GM18517 (cell line): Measurements from ENCODE around the gene ATP2A2.
"Not testable (repeated sequence)": the region's sequence is repeated elsewhere in the genome, so short reads cannot be mapped to it uniquely, and the experiment has no call there.

Experiments used
- ATAC-seq: cut with Tn5 transposase; IDR thresholded peaks from one replicate; pipeline ENCODE4 v1.9.1; 2021; ENCODE audit warnings: mild to moderate bottlenecking, moderate library complexity; ENCODE audit not compliant: unreplicated experiment

ATP2A2 gene

DNA sequence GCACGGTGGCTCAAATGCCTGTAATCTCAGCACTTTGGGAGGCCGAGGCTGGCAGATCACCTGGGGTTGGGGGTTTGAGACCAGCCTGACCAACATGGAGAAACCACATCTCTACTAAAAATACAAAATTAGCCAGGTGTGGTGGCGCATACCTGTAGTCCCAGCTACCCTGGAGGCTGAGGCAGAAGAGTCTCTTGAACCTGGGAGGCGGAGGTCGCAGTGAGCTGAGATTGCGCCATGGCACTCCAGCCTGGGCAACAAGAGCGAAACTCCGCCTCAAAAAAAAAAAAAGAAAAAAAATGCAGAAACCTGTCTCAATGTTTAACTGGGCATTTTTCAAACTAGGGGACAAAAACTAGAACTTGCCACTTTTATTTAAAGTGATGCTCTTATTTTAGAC, 59.2 kb downstream of the ATP2A2 start:
- not testable (repeated sequence) for ATAC-seq

DNA sequence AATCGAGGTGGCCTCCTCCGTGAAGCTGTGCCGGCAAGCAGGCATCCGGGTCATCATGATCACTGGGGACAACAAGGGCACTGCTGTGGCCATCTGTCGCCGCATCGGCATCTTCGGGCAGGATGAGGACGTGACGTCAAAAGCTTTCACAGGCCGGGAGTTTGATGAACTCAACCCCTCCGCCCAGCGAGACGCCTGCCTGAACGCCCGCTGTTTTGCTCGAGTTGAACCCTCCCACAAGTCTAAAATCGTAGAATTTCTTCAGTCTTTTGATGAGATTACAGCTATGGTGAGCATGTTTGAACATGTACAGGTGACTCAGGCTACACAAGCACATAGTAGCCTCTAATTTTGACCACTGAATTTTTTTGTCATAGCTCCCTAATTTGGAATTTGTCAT, 59.7 kb downstream of the ATP2A2 start:
- no peak for ATAC-seq

DNA sequence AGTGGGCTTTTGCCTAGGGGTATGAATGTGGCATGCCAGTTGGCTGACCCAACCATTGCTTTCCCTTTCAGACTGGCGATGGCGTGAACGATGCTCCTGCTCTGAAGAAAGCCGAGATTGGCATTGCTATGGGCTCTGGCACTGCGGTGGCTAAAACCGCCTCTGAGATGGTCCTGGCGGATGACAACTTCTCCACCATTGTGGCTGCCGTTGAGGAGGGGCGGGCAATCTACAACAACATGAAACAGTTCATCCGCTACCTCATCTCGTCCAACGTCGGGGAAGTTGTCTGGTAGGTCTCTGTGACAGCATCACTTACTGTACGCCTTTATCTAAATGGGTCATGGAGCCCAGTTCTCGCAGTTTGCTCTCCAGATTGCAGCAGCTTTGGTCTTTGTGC, 61.1 kb downstream of the ATP2A2 start:
- ATAC-seq: no peak

DNA sequence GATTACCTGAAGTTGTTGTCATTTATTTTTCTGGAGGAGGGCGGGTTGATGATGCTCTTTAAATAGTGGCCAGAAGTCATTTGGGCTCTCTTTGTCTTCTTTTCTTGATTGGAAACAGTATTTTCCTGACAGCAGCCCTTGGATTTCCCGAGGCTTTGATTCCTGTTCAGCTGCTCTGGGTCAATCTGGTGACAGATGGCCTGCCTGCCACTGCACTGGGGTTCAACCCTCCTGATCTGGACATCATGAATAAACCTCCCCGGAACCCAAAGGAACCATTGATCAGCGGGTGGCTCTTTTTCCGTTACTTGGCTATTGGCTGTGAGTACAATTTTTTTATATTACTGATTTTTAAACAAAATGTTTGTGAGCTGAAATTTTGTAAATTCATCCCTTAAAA, 62.1 kb downstream of the ATP2A2 start:
- no peak for ATAC-seq

DNA sequence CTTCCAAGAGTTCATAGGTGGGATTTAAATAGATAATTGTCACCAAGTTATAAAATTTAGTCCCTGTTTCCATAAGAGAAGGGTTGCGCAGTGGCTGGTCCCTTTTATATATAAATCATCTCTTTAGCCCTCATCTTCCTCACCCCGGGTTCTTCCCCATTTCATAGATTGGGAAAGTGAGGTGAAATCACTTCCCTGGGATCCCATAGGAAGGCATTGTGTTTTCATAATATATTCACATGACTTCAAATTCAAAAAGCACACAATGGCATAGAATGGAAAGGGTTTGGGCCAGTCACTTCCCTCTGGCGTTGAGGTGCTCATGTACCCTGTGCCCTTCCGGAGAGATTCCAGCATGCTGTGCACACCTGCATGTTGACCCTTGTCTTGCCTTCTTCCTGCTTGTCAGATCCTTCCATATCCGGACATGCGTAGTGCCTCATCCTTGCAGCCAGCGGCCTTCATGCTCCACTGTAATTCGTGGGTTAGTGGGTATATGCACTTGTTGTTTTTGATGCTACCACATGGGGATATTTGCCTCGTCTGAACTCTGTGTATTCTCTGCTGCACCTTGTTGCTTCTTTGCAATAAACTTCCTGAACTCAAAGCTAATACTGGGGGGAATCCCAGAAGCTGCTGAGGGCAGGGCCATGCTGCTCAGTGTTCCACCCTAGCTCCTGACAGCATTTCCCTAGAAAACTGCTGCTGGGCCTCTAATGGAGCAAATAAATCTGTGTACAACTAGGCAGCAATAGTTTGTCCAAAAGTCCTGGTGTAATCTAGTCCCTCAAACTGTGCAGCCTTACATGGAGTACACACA, 62.9 kb downstream of the ATP2A2 start:
- ATAC-seq: no peak

DNA sequence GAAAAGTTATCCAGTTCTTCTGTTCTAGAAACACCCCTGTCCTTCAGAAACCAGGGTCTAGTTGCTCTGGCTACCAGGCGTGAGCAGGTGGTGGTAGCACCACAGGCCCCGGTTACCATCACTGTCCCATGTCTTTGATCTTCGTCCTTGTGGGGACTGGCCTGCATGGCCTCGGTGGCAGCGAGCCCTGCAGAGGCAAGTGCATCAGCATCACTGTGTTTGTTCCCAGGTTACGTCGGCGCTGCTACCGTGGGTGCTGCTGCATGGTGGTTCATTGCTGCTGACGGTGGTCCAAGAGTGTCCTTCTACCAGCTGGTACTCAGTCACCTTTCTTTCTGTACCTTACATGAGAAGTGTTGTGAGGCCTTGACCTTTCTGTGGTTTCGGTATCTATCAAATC, 63.6 kb downstream of the ATP2A2 start:
- ATAC-seq: no peak

DNA sequence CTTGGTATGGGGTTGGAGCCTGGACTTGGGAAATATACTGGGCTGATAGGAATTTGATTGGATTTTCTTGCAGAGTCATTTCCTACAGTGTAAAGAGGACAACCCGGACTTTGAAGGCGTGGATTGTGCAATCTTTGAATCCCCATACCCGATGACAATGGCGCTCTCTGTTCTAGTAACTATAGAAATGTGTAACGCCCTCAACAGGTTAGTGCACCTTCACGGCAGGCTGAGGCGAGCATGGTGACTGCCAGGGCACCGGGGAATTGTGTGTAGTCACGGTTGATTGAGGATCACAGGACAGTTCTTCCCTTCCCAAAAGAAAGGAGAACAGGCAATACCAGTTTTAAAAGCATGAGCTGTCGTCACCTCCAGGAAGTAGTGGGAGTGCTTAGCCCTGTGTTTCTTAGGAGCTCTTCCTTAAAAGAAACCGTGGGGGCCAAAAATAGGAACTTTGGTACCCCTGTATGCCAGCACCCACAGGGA, 64.2 kb downstream of the ATP2A2 start:
- ATAC-seq: no peak

DNA sequence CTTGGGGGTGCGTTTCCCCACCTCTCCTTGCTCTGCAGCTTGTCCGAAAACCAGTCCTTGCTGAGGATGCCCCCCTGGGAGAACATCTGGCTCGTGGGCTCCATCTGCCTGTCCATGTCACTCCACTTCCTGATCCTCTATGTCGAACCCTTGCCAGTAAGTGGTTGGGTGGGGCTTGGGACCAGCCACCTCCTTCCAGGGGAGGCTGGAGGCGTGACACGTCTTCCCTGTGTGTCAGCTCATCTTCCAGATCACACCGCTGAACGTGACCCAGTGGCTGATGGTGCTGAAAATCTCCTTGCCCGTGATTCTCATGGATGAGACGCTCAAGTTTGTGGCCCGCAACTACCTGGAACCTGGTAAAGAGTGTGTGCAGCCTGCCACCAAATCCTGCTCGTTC, 64.9 kb downstream of the ATP2A2 start:
- ATAC-seq: no peak

DNA sequence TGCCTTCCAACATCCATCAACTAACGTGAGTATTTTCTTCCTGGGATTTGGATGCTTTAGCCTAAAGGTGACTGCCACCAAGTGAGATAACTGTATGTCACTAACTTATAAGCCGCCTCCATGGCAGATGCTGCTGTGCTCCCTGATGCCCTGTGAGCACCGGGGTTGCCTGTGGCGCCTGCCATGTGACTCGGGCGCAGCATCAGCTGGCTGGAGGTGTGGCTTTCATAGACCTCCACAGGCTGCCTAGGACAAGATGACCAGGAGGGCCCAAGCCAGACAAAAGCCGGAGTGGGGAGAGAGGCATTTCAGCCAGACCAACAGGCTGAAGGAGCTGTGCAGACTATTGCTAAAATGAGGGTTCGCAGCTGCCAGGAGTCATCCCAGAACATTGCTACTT, 66.7 kb downstream of the ATP2A2 start:
- ATAC-seq: no peak

DNA sequence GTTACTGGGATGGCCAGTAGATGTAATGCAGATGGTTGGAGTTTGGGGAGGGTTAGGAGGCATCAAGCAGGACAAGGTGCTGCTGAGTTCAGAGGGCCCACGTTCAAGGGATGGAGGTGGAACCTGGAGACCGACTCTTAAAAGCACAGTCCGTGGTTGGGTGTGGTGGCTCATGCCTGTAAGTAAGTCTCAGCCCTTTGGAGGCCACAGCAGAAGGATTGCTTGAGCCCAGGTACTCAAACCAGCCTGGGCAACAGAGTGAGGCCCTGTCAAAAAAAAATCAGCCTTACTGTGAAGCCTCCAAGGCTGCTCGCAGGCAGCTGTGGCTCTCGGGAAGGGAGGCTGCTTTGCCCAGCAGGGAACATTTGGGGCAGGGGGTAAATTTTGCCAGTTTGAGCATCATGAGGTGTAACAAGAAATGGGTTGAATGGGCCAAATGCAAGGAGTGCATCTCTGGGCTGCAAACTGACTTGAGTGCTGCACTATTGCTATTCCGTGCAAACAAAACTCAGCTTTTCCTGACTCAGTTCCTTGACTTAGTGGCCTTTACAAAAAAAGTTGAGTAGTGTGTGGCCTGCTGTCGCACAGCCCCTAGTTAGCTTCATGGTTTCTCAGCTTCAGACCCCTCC, 67.5 kb downstream of the ATP2A2 start:
- ATAC-seq: no peak

DNA sequence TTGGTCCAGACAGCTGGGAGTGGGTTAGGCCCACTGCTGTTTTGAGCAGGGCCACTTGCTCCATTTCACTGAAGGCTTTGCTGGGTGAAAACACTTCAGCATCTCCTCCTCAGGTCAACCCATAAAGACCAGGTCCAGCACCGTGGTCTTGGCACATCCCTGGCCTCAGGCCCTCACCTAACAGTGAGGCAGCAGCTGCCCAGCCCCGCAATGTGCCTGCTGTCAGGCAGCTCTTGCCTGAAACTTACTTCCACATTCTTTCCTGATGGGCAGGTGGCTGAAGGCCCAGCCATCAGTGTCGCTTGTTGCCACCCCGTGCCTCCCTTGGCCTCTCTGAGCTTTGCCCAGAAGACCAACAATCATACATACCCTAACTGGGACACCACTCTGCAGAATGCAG, 68.0 kb downstream of the ATP2A2 start:
- no peak for ATAC-seq

DNA sequence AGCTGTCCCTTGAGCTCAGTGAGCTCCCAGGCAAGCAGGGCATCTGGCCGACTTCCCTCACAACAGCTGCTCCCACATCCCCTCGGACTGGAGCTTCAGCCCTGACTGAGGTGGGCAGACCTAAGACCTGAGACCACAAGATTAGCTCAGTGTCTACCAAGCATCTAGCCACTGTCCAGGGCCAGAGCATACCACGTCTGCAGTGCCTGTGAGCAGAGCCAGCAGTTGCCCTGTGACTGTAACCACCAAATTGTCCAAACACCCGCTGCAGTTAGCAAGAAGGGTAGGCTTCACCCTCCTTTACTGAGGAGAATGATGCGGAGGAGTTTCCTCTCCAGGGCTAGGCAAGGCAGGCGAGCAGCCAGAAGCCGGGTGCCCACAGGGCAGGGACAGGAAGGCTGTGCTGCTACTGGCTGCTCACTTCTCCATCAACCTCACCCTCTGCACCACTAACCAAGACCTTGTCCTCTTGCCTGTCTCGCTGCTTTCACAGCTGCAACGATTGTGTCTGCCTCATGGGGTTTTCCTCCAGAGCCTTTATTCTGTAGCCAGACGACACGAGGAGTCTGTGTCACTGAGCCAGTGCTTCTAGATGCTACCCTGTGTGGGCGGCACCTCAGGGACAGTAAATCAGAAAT, 68.6 kb downstream of the ATP2A2 start:
- ATAC-seq: no peak

DNA sequence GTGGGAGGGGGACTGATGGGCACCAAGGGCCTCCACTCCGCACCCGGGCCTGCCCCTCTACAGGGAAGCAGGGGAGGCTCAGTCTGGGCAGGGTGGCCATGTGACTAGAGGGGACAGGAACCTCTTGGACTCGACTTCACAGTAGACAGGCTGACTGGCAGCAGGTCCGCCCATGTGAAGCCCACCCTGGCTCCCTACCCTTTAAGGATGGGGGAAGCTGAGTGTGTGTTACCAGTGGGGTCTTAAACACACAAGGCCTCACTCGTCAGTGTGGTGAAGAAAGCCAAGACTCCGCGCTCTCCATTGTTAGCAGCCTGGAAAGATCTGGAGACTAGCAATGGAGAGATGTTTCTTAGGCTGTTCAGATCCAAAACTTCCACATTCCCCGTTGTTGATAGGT, 70.1 kb downstream of the ATP2A2 start:
- no peak for ATAC-seq

DNA sequence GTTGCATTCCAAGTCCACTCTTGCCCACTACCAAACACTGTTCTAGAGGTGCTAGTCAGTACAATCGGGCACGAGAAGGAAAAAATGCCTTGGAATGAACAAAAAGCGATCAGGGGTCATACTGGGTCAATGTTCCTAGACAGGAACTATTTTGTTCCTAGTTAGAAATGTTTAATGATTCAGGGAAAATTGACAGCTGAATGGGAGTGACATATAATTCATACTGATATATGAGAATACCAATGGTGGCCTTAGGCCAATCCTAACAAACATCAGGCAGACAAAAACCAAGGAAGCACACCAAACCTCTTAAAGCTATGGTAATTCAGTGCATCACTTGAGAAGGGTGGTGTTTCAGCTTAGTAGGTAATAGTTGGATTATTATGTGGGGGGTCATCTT, 71.4 kb downstream of the ATP2A2 start:
- ATAC-seq: no peak

DNA sequence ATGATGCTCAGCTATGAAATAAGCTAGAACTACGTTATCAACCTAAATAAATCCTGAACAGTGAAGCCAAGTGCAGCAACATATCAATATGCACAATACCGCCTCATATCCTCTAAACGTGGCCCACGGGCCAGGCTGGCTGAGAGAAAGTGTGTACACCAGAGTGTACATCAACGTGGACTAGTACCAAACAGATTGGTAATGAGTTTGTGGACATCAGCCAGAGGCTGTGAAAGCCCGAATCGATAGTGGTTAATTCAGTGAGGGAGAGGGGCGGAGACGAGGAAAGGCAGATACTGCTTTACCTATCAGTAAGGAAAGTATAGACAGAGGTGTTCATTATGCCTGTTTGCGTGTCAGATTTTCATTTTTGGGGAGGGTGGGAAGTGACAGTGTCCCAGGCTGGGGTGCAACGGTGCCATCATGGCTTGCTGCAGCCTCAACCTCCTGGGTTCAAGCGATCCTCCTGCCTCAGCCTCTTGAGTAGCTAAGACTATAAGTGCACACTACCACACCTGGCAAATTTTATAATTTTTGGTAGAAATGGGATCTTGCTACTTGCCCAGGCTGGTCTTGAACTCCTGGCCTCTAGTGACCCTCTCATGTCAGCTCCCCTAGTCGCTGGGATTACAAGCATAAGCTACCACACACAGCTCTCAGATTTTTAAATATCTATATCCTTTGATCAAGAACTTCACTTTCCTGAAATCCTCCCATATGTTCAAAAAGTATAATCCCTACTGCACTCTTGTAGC, 72.3 kb downstream of the ATP2A2 start:
- no peak for ATAC-seq

DNA sequence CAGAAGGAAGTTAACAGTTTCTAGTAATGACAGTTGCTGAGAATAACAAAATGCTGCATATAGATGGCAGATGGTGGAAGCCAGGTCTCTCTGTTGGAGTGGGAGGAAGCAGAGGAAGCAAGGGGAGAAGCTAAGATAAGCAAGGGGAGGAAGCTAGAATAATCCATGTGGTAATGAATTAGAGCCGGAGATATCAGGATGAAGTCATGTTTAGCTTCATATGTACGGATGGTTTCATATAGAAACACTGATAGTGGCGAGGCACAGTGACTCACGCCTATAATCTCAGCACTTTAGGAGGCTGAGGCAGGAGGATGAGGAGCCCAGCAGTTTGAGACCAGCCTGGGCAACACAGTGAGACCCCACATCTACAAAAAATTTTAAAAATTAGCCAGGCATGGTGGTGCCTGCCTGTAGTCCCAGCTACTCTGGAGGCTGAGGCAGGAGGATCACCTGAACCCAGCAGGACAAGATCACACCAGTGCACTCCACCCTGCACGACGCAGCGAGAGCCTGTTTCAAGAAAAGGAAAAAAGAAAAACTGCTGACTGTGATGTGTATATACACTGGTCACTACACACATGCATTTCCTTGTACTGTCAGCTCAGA, 73.2 kb downstream of the ATP2A2 start:
- ATAC-seq: no peak

DNA sequence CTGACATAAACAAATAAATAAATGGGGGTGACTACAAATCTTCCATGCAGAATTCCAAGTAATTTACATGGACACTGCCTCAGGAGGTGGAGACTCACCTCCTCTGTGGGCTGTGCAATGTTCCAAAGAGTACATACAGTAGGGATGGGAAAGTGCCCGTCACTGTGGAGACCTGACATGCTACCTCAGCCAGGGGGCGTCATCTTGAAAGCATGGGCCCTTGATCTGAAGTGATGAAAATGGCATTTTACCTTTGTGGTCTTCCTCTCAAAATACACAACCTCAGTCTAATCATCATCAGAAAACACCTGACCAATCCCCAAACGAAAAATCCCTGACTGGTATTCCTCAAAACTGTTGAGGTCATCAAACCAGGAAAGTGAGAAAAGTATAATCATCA, 74.0 kb downstream of the ATP2A2 start:
- ATAC-seq: no peak

DNA sequence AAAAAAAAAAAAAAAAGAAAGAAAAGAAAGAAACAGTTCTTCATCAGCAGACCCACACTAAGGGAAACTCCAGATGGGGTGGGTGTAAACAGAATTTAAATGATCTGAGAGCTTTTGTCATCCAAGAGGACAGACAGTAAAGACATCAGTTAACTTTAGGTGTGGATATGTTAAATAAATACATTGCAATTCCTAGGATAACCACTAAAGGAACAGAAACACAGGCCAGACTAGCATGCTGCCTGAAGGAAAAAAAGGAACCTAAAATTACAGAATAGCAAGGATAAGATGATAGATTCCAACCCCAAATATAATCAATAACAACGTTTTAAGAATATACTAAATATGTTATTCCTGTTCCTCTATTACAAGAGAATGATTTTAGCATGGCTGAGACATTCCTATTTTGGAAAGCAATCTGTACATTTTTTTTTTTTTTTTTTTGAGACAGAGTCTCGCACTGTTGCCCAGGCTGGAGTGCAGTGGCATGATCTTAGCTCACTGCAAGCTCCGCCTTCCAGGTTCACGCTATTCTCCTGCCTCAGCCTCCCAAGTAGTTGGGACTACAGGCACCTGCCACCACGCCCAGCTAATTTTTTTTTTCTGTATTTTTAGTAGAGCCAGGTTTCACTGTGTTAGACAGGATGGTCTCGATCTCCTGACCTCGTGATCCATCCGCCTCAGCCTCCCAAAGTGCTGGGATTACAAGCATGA, 77.5 kb downstream of the ATP2A2 start:
- ATAC-seq: not testable (repeated sequence)

DNA sequence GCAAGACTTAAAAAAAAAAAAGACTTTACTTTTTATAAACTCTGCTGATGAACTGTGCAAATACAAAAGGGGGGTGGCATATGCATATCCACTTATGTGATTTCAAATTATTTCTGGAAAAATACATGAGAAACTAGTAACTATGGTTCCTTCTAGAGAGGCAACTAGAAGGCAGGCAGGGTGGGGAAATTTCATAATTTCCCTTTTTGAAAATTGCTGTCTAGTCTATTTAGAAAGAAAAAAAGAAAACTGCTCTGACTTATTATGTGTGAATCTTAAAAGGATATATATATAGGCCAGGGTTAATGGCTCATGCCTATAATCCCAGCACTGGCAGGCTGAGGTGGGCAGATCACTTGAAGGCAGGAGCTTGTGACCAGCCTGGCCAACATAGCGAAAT, 80.2 kb downstream of the ATP2A2 start:
- ATAC-seq: no peak
